GM12878 (cell line): Measurements from ENCODE around the gene ASXL2. TPM values are rescaled to one million over a fixed set of nuclear protein-coding genes. Genes with fewer than 3 reads are reported as not detected.

ENCODE experiments used
- CHD4 ChIP-seq: fragments of 200-600 bp; sonication (generic); IDR thresholded peaks from 2 replicates; pipeline ENCODE4 v1.6.1; 2016; ENCODE audit warnings: mild to moderate bottlenecking
- FOXM1 ChIP-seq: IDR thresholded peaks from 2 replicates; pipeline ENCODE4 v1.6.1; 2012; ENCODE audit warnings: low read depth, mild to moderate bottlenecking, inconsistent platforms, low read length, moderate library complexity
- IKZF2 ChIP-seq, 2 experiments: fragments of 450-650 bp; IDR thresholded peaks; 2 replicates each; pipeline ENCODE4 v1.6.1; 2017; ENCODE audit warnings: mild to moderate bottlenecking in 2 of 2, moderate library complexity in 2 of 2
- JUNB ChIP-seq: IDR thresholded peaks from 2 replicates; pipeline ENCODE4 v1.6.1; 2016; ENCODE audit warnings: antibody characterized with exemption, mild to moderate bottlenecking
- MXI1 ChIP-seq: fragments of 150-350 bp; IDR thresholded peaks from 2 replicates; pipeline ENCODE4 v1.6.1; 2011; ENCODE audit warnings: low read depth, mild to moderate bottlenecking, inconsistent platforms, low read length, improper control_type of control experiment
- SREBF1 ChIP-seq: IDR thresholded peaks from 2 replicates; pipeline ENCODE4 v1.6.1; 2012; ENCODE audit warnings: mild to moderate bottlenecking, low read length
- ZNF217 ChIP-seq: fragments of 450-650 bp; IDR thresholded peaks from 2 replicates; pipeline ENCODE4 v1.6.1; 2017; ENCODE audit warnings: antibody characterized with exemption, mild to moderate bottlenecking
- ZSCAN29 ChIP-seq: fragments of 450-650 bp; IDR thresholded peaks from 2 replicates; pipeline ENCODE4 v1.6.1; 2017; ENCODE audit warnings: mild to moderate bottlenecking, moderate library complexity
- polyA plus RNA-seq, 11 experiments: library from polyadenylated mRNA; depleted of rRNA in 4 of 11; unstranded in 6 of 11; stranded (reverse) in 5 of 11; fragments of >200 nt; fragmentation: Nextera tagmentation in 4 of 11; fragmentation: Illumina TruSeq in 1 of 11; extraction: Ambion mirVana in 4 of 11; extraction: Trizol in 1 of 11; gene quantifications; 1 replicate in 1 of 11; 2 replicates in 10 of 11; pipeline versions ENCODE4 v1.2.1 to v1.2.3, GENCODE V29; 2011 to 2016; ENCODE audit warnings: inconsistent platforms in 2 of 11, missing spikeins in 2 of 11, low read depth in 1 of 11
- total RNA-seq, 4 experiments: library from RNA; depleted of rRNA in 3 of 4; stranded (reverse); fragments of >200 nt in 3 of 4; fragmentation: Illumina TruSeq in 1 of 4; extraction: Trizol in 1 of 4; gene quantifications; 2 replicates each; pipeline versions ENCODE4 v1.2.1 to v1.2.3, GENCODE V29; 2013 to 2021
- TF ChIP-seq, protein P1 (sequence below): IDR thresholded peaks from 2 replicates; pipeline ENCODE4 v1.6.1; 2012; ENCODE audit warnings: improper control_type of control experiment, low read depth, low read length; ENCODE audit not compliant: insufficient replicate concordance
- TF ChIP-seq, protein P2 (sequence below): fragments of 450-650 bp; IDR thresholded peaks from 2 replicates; pipeline ENCODE4 v1.6.1; 2017; ENCODE audit warnings: low read depth, mild to moderate bottlenecking, moderate library complexity
- TF ChIP-seq, protein P3 (sequence below): fragments of 450-650 bp; IDR thresholded peaks from 2 replicates; pipeline ENCODE4 v1.6.1; 2017; ENCODE audit warnings: mild to moderate bottlenecking, low read depth, inconsistent platforms; ENCODE audit not compliant: poor library complexity, severe bottlenecking

ASXL2 gene
- total and polyA plus RNA-seq, 10 of the 15 experiments (the other 5 are each of a cell fraction or from before 2014, with no cell fraction given), result 1.3 to 17.7 (median 5.5) TPM

DNA sequence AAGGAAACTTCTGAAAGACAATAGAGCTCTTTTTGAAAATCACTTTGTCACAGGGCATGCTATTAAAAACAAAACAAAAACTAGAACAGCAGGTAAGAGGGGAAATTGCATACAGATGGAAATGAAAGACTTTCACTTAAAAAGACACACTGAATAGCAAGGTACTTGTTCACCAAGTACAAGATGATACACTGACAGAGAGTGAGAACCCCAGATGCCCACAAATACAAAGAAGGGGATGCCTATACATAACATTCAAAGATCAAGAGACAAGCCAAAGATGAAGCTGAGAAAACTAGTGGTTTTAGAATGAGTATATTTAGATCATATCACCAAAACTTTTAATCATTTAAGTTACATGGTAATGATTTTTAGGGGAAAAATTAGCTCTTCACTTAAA, 60.7 kb downstream of the ASXL2 start (continued):
- TF ChIP-seq, protein P1, sequence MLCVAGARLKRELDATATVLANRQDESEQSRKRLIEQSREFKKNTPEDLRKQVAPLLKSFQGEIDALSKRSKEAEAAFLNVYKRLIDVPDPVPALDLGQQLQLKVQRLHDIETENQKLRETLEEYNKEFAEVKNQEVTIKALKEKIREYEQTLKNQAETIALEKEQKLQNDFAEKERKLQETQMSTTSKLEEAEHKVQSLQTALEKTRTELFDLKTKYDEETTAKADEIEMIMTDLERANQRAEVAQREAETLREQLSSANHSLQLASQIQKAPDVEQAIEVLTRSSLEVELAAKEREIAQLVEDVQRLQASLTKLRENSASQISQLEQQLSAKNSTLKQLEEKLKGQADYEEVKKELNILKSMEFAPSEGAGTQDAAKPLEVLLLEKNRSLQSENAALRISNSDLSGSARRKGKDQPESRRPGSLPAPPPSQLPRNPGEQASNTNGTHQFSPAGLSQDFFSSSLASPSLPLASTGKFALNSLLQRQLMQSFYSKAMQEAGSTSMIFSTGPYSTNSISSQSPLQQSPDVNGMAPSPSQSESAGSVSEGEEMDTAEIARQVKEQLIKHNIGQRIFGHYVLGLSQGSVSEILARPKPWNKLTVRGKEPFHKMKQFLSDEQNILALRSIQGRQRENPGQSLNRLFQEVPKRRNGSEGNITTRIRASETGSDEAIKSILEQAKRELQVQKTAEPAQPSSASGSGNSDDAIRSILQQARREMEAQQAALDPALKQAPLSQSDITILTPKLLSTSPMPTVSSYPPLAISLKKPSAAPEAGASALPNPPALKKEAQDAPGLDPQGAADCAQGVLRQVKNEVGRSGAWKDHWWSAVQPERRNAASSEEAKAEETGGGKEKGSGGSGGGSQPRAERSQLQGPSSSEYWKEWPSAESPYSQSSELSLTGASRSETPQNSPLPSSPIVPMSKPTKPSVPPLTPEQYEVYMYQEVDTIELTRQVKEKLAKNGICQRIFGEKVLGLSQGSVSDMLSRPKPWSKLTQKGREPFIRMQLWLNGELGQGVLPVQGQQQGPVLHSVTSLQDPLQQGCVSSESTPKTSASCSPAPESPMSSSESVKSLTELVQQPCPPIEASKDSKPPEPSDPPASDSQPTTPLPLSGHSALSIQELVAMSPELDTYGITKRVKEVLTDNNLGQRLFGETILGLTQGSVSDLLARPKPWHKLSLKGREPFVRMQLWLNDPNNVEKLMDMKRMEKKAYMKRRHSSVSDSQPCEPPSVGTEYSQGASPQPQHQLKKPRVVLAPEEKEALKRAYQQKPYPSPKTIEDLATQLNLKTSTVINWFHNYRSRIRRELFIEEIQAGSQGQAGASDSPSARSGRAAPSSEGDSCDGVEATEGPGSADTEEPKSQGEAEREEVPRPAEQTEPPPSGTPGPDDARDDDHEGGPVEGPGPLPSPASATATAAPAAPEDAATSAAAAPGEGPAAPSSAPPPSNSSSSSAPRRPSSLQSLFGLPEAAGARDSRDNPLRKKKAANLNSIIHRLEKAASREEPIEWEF, result peak; percentile 27
- TF ChIP-seq ZSCAN29, result no peak
- 0 out of 4 replicates have a peak, but pooled peaks of 1 of the 2 experiments have one; percentile 8 for TF ChIP-seq IKZF2 (IDR thresholded peaks at IDR 0.05)
- peak; percentile 37; the same call in 1 of the 2 replicates for TF ChIP-seq SREBF1
- TF ChIP-seq ZNF217, result peak; percentile 69; the same call in 1 of the 2 replicates
- TF ChIP-seq JUNB, result peak; percentile 48; the same call in 1 of the 2 replicates
- TF ChIP-seq, protein P2, sequence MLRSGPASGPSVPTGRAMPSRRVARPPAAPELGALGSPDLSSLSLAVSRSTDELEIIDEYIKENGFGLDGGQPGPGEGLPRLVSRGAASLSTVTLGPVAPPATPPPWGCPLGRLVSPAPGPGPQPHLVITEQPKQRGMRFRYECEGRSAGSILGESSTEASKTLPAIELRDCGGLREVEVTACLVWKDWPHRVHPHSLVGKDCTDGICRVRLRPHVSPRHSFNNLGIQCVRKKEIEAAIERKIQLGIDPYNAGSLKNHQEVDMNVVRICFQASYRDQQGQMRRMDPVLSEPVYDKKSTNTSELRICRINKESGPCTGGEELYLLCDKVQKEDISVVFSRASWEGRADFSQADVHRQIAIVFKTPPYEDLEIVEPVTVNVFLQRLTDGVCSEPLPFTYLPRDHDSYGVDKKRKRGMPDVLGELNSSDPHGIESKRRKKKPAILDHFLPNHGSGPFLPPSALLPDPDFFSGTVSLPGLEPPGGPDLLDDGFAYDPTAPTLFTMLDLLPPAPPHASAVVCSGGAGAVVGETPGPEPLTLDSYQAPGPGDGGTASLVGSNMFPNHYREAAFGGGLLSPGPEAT, result peak; percentile 48; the same call in 1 of the 2 replicates
- TF ChIP-seq, protein P3, sequence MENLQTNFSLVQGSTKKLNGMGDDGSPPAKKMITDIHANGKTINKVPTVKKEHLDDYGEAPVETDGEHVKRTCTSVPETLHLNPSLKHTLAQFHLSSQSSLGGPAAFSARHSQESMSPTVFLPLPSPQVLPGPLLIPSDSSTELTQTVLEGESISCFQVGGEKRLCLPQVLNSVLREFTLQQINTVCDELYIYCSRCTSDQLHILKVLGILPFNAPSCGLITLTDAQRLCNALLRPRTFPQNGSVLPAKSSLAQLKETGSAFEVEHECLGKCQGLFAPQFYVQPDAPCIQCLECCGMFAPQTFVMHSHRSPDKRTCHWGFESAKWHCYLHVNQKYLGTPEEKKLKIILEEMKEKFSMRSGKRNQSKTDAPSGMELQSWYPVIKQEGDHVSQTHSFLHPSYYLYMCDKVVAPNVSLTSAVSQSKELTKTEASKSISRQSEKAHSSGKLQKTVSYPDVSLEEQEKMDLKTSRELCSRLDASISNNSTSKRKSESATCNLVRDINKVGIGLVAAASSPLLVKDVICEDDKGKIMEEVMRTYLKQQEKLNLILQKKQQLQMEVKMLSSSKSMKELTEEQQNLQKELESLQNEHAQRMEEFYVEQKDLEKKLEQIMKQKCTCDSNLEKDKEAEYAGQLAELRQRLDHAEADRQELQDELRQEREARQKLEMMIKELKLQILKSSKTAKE, result peak; percentile 34
- no peak for TF ChIP-seq CHD4
- no peak for TF ChIP-seq FOXM1
- TF ChIP-seq MXI1, result no peak
